HUES64 (cell line): Measurements from ENCODE around the gene DDX19B.
"Not testable (repeated sequence)": the region's sequence is repeated elsewhere in the genome, so short reads cannot be mapped to it uniquely, and the experiment has no call there.

ENCODE experiments used
- H3K27ac ChIP-seq: 2 replicates; pipeline ENCODE4 v1.7.0; 2013; ENCODE audit warnings: low read depth, low read length, inconsistent platforms
- H3K27me3 ChIP-seq: 2 replicates; pipeline ENCODE4 v1.6.1; 2013; ENCODE audit warnings: mild to moderate bottlenecking, low read length; ENCODE audit not compliant: insufficient read depth
- H3K36me3 ChIP-seq: 2 replicates; pipeline ENCODE4 v1.6.1; 2013; ENCODE audit warnings: mild to moderate bottlenecking, low read length; ENCODE audit not compliant: insufficient read depth
- H3K4me1 ChIP-seq: 2 replicates; pipeline ENCODE4 v1.6.1; 2013; ENCODE audit warnings: mild to moderate bottlenecking, low read length, moderate library complexity; ENCODE audit not compliant: insufficient read depth
- H3K4me3 ChIP-seq: 2 replicates; pipeline ENCODE4 v1.5.1; 2013; ENCODE audit warnings: mild to moderate bottlenecking, low read length, moderate library complexity
- H3K9ac ChIP-seq: 2 replicates; pipeline ENCODE4 v1.6.1; 2013; ENCODE audit warnings: mild to moderate bottlenecking, low read depth, low read length
- H3K9me3 ChIP-seq: 2 replicates; pipeline ENCODE4 v1.6.1; 2013; ENCODE audit warnings: low read depth, low read length; ENCODE audit not compliant: insufficient read depth
- WGBS: fragments of 150-250, 120-280 bp; methylation state at CpG from one replicate; pipeline ENCODE4 v1.1.7; 2013; ENCODE audit warnings: missing lambda C conversion rate; 5-methylcytosine and 5-hydroxymethylcytosine counted together

DDX19B gene

GRCh38 chr16:70364399-70364798, 65.4 kb downstream of the DDX19B start:
- no peak overlapping the region for H3K4me3 ChIP-seq
- H3K27me3 ChIP-seq, result no peaks in the 10 kb centered on the region
- 93% methylated on average over 5 of the region's 5 CpGs for WGBS
- no peaks in the 10 kb centered on the region for H3K4me1 ChIP-seq
- H3K9me3 ChIP-seq, result no peaks in the 10 kb centered on the region
- H3K36me3 ChIP-seq, result peaks cover 83% of the 10 kb centered on the region
- no peak overlapping the region for H3K9ac ChIP-seq
- no peak overlapping the region for H3K27ac ChIP-seq

- H3K9me3 ChIP-seq, H3K9ac ChIP-seq, H3K27me3 ChIP-seq, H3K4me3 ChIP-seq, H3K27ac ChIP-seq, H3K4me1 ChIP-seq: not testable (repeated sequence)
- H3K36me3 ChIP-seq, result peaks cover 83% of the 10 kb centered on the region
- 86% methylated on average over 10 of the region's 10 CpGs for WGBS
Observed at GRCh38 chr16:70370145-70370544, 71.2 kb downstream of the DDX19B start.

- Histone ChIP-seq H3K27me3 (no peaks in the 10 kb centered on the region), H3K27ac (no peak overlapping the region), H3K4me3 (no peak overlapping the region), H3K4me1 (no peaks in the 10 kb centered on the region), H3K9ac (no peak overlapping the region), H3K36me3 (peaks cover 82% of the 10 kb centered on the region), H3K9me3 (no peaks in the 10 kb centered on the region)
- 96% methylated on average over 10 of the region's 10 CpGs for WGBS
Observed at GRCh38 chr16:70370924-70371323, 71.9 kb downstream of the DDX19B start.

- Histone ChIP-seq H3K4me3 (no peak overlapping the region), H3K27ac (no peak overlapping the region), H3K36me3 (peaks cover 75% of the 10 kb centered on the region), H3K27me3 (no peaks in the 10 kb centered on the region), H3K9me3 (no peaks in the 10 kb centered on the region), H3K4me1 (no peaks in the 10 kb centered on the region), H3K9ac (no peak overlapping the region)
- WGBS, result 97% methylated on average over 19 of the region's 22 CpGs
Observed at GRCh38 chr16:70372921-70373728, 74.1 kb downstream of the DDX19B start.

- no peak overlapping the region for H3K4me3 ChIP-seq
- no peak overlapping the region for H3K9ac ChIP-seq
- WGBS, result 95% methylated on average over 8 of the region's 8 CpGs
- peaks cover 3% of the 10 kb centered on the region; the same call in 1 of the 2 replicates for H3K4me1 ChIP-seq
- H3K27me3 ChIP-seq, result no peaks in the 10 kb centered on the region
- no peak overlapping the region for H3K27ac ChIP-seq
- H3K36me3 ChIP-seq, result peaks cover 79% of the 10 kb centered on the region
- no peaks in the 10 kb centered on the region for H3K9me3 ChIP-seq
Observed at GRCh38 chr16:70374213-70374612, 75.2 kb downstream of the DDX19B start.

GRCh38 chr16:70375636-70376611, 76.9 kb downstream of the DDX19B start:
- Histone ChIP-seq H3K4me3 (no peak overlapping the region), H3K36me3 (peaks cover 66% of the 10 kb centered on the region), H3K9me3 (no peaks in the 10 kb centered on the region), H3K27ac (no peak overlapping the region; the same call in 1 of the 2 replicates), H3K4me1 (peaks cover 3% of the 10 kb centered on the region; the same call in 1 of the 2 replicates), H3K9ac (no peak overlapping the region), H3K27me3 (no peaks in the 10 kb centered on the region)
- 97% methylated on average over 15 of the region's 16 CpGs for WGBS

GRCh38 chr16:70377782-70378181, 78.8 kb downstream of the DDX19B start:
- peaks cover 3% of the 10 kb centered on the region for H3K4me1 ChIP-seq
- no peaks in the 10 kb centered on the region for H3K9me3 ChIP-seq
- H3K36me3 ChIP-seq, result peaks cover 53% of the 10 kb centered on the region
- H3K4me3 ChIP-seq, result no peak overlapping the region
- no peak overlapping the region for H3K27ac ChIP-seq
- 78% methylated on average over 1 of the region's 2 CpGs for WGBS
- no peak overlapping the region for H3K9ac ChIP-seq
- no peaks in the 10 kb centered on the region for H3K27me3 ChIP-seq

- peaks cover 45% of the 10 kb centered on the region for H3K36me3 ChIP-seq
- H3K9ac ChIP-seq, result no peak overlapping the region
- H3K27me3 ChIP-seq, result no peaks in the 10 kb centered on the region
- no peak overlapping the region for H3K4me3 ChIP-seq
- WGBS, result 90% methylated on average over 12 of the region's 13 CpGs
- no peak overlapping the region for H3K27ac ChIP-seq
- H3K9me3 ChIP-seq, result no peaks in the 10 kb centered on the region
- peaks cover 3% of the 10 kb centered on the region for H3K4me1 ChIP-seq
Observed at GRCh38 chr16:70378869-70379493, 80.0 kb downstream of the DDX19B start.

GRCh38 chr16:70380248-70380918, 81.4 kb downstream of the DDX19B start:
- 1% methylated on average over 29 of the region's 31 CpGs for WGBS
- Histone ChIP-seq H3K36me3 (peaks cover 34% of the 10 kb centered on the region), H3K4me3 (peak overlapping the region; percentile 83), H3K27ac (peak overlapping the region; percentile 98), H3K4me1 (peaks cover 3% of the 10 kb centered on the region), H3K27me3 (no peaks in the 10 kb centered on the region), H3K9me3 (no peaks in the 10 kb centered on the region), H3K9ac (peak overlapping the region; percentile 92)

- Histone ChIP-seq H3K27ac (peak overlapping the region; percentile 98), H3K4me3 (peak overlapping the region; percentile 83), H3K27me3 (no peaks in the 10 kb centered on the region), H3K9me3 (no peaks in the 10 kb centered on the region), H3K9ac (peak overlapping the region; percentile 92), H3K36me3 (peaks cover 29% of the 10 kb centered on the region), H3K4me1 (peaks cover 3% of the 10 kb centered on the region)
- WGBS, result under 1% methylated on average over 52 of the region's 52 CpGs
Observed at GRCh38 chr16:70380919-70381603, 82.1 kb downstream of the DDX19B start.
